ES-I3 (cell line): Measurements from ENCODE around the gene USP51.
A peak's percentile ranks its signal among the peaks of the same experiment; 100 is the strongest.
"Not testable (repeated sequence)": the region's sequence is repeated elsewhere in the genome, so short reads cannot be mapped to it uniquely, and the experiment has no call there.

Source experiments
- H3K36me3 ChIP-seq: 2 replicates; pipeline ENCODE4 v1.6.1; 2013; ENCODE audit warnings: mild to moderate bottlenecking, low read length, control low read depth, moderate library complexity; ENCODE audit not compliant: insufficient read depth
- H3K4me1 ChIP-seq: 2 replicates; pipeline ENCODE4 v1.6.1; 2013; ENCODE audit warnings: mild to moderate bottlenecking, control low read depth, low read length; ENCODE audit not compliant: insufficient read depth
- H3K9ac ChIP-seq: 2 replicates; pipeline ENCODE4 v1.6.1; 2013; ENCODE audit warnings: low read depth, mild to moderate bottlenecking, low read length, moderate library complexity
- H3K9me3 ChIP-seq: 2 replicates; pipeline ENCODE4 v1.6.1; 2013; ENCODE audit warnings: mild to moderate bottlenecking, low read length, moderate library complexity; ENCODE audit not compliant: control insufficient read depth, insufficient read depth

USP51 gene

GRCh38 chrX:55488006-55488592 lies 1.5 kb downstream of the USP51 start:
- H3K4me1 ChIP-seq: peaks cover 7% of the 10 kb centered on the region; the same call in 1 of the 2 replicates
- no peaks in the 10 kb centered on the region for H3K36me3 ChIP-seq
- no peaks in the 10 kb centered on the region for H3K9me3 ChIP-seq
- peak overlapping the region; percentile 99; the same call in 1 of the 2 replicates for H3K9ac ChIP-seq

- no peaks in the 10 kb centered on the region for H3K36me3 ChIP-seq
- no peak overlapping the region for H3K9ac ChIP-seq
- H3K4me1 ChIP-seq: peaks cover 7% of the 10 kb centered on the region; the same call in 1 of the 2 replicates
- H3K9me3 ChIP-seq: no peaks in the 10 kb centered on the region
These were observed 2.5 kb downstream of the USP51 start for GRCh38 chrX:55487143-55487542.

GRCh38 chrX:55486736-55487135 lies 2.9 kb downstream of the USP51 start:
- peaks cover 7% of the 10 kb centered on the region; the same call in 1 of the 2 replicates for H3K4me1 ChIP-seq
- no peak overlapping the region for H3K9ac ChIP-seq
- H3K36me3 ChIP-seq: no peaks in the 10 kb centered on the region
- H3K9me3 ChIP-seq: no peaks in the 10 kb centered on the region

- Histone ChIP-seq H3K9me3 (no peaks in the 10 kb centered on the region), H3K4me1 (no peaks in the 10 kb centered on the region)
These were observed 4.7 kb downstream of the USP51 start for GRCh38 chrX:55484948-55485347.

GRCh38 chrX:55480390-55481062 lies 9.1 kb downstream of the USP51 start:
- no peaks in the 10 kb centered on the region for H3K9me3 ChIP-seq
- H3K36me3 ChIP-seq: no peaks in the 10 kb centered on the region
- H3K9ac ChIP-seq: no peak overlapping the region
- H3K4me1 ChIP-seq: no peaks in the 10 kb centered on the region

More at GRCh38 chrX:55484948-55485347, 4.7 kb downstream of the USP51 start:
- Histone ChIP-seq H3K9ac (no peak overlapping the region), H3K36me3 (no peaks in the 10 kb centered on the region)

- H3K9me3 ChIP-seq, H3K9ac ChIP-seq, H3K4me1 ChIP-seq, H3K36me3 ChIP-seq: not testable (repeated sequence)
These were observed 9.7 kb downstream of the USP51 start for GRCh38 chrX:55479956-55480355.

- H3K9ac ChIP-seq, H3K36me3 ChIP-seq, H3K4me1 ChIP-seq, H3K9me3 ChIP-seq: not testable (repeated sequence)
These were observed 23.9 kb downstream of the USP51 start for GRCh38 chrX:55465791-55466190.

GRCh38 chrX:55465108-55465507 lies 24.5 kb downstream of the USP51 start:
- H3K36me3 ChIP-seq, H3K9ac ChIP-seq, H3K9me3 ChIP-seq, H3K4me1 ChIP-seq: not testable (repeated sequence)

GRCh38 chrX:55464050-55464449 lies 25.6 kb downstream of the USP51 start:
- H3K4me1 ChIP-seq, H3K9ac ChIP-seq, H3K36me3 ChIP-seq, H3K9me3 ChIP-seq: not testable (repeated sequence)

- H3K9ac ChIP-seq, H3K4me1 ChIP-seq, H3K9me3 ChIP-seq, H3K36me3 ChIP-seq: not testable (repeated sequence)
These were observed 29.7 kb downstream of the USP51 start for GRCh38 chrX:55459926-55460325.

- H3K4me1 ChIP-seq, H3K9me3 ChIP-seq, H3K9ac ChIP-seq, H3K36me3 ChIP-seq: not testable (repeated sequence)
These were observed 30.2 kb downstream of the USP51 start for GRCh38 chrX:55459426-55459825.

- H3K36me3 ChIP-seq, H3K4me1 ChIP-seq, H3K9ac ChIP-seq, H3K9me3 ChIP-seq: not testable (repeated sequence)
These were observed 33.9 kb downstream of the USP51 start for GRCh38 chrX:55455708-55456107.

GRCh38 chrX:55452833-55453124 lies 36.9 kb downstream of the USP51 start:
- H3K9ac ChIP-seq: peak overlapping the region; percentile 82
- no peaks in the 10 kb centered on the region for H3K9me3 ChIP-seq
- H3K4me1 ChIP-seq: no peaks in the 10 kb centered on the region
- no peaks in the 10 kb centered on the region for H3K36me3 ChIP-seq

GRCh38 chrX:55451990-55452832 lies 37.4 kb downstream of the USP51 start, which contains the start of gene MAGEH1:
Gene MAGEH1, plus strand, starts transcription at chrX:55452127. Its CDS starts 248 bp downstream, at chrX:55452375.
- Histone ChIP-seq H3K9me3 (no peaks in the 10 kb centered on the region), H3K36me3 (no peaks in the 10 kb centered on the region), H3K4me1 (no peaks in the 10 kb centered on the region), H3K9ac (peak within 1 kb of the TSS; percentile 82)

- no peaks in the 10 kb centered on the region for H3K36me3 ChIP-seq
- peak overlapping the region; percentile 82; the same call in 1 of the 2 replicates for H3K9ac ChIP-seq
- no peaks in the 10 kb centered on the region for H3K9me3 ChIP-seq
- no peaks in the 10 kb centered on the region for H3K4me1 ChIP-seq
These were observed 38.0 kb downstream of the USP51 start for GRCh38 chrX:55451626-55451989.
